ENCODE data around the gene PHACTR4. TPM values are rescaled to one million over a fixed set of nuclear protein-coding genes. Genes with fewer than 3 reads are reported as not detected.

Gene PHACTR4
- total and polyA plus RNA-seq, 2 experiments from 2014 or later, result 35.4 to 47.1 TPM

DNA sequence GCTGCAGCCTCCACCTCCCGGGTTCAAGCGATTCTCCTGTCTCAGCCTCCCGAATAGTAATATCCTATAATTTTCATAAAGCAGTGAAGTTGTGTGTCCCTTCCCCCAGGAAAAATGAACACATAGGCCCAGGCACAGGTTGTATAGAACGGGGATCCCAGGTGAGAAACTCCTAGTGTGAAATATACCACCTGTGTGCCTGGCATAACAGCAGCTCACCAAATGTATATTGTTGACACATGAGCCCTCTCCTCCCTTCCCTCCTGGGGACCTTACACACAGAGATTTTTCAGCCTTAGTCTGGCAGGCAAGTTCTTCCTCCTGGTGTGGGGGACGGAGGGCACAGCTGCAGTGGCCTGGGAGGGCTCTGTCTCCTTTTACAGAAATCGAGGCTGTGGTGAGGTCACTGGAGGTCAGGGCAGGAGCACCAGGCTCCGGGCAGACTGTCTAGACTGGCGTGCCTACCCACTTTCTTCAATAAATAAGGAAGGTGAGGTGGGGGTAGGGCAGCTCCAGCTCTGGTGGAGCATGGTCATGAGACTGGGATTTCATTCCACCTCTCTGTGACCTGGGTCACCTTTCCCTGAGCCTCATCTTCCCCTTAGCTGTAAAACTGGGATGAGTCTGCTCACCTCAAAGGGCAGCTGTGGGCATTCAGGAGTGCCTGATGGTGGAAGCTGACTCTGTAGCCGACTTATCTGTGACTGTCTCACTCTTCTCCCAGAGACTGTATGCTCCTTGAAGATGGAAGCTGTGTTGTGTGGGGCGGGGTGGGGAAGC is 150.6 kb downstream of the PHACTR4 start:
- Histone ChIP-seq H3K4me3 (no peak overlapping the region; the same call in 1 of the 2 replicates), H3K79me2 (replicated peaks; ENCODE audit: insufficient read depth) (peaks cover 66% of the 10 kb centered on the region), H3K27me3 (ENCODE audit: insufficient read depth) (no peaks in the 10 kb centered on the region), H3K4me2 (no peak overlapping the region), H3K27ac (ENCODE audit: low read depth) (no peak overlapping the region), H2AFZ (no peak overlapping the region), H4K20me1 (replicated peaks; ENCODE audit: insufficient read depth) (peaks cover 33% of the 10 kb centered on the region), H3K4me1 (ENCODE audit: insufficient read depth) (peaks cover 27% of the 10 kb centered on the region), H3K9me2 (ENCODE audit: insufficient read depth) (no peaks in the 10 kb centered on the region), H3F3A (replicated peaks; ENCODE audit: low read depth) (peaks cover 37% of the 10 kb centered on the region), H3K36me3 (ENCODE audit: insufficient read depth) (peaks cover 8% of the 10 kb centered on the region)
- ATAC-seq, result no peak
- Mint-ChIP-seq H3K27ac (0 out of 2 replicates have a peak overlapping the region, but pooled peaks have one; percentile 57), H3K36me3 (ENCODE audit: low read depth) (peaks cover 42% of the 10 kb centered on the region), H3K9me3 (peaks cover 2% of the 10 kb centered on the region; the same call in 1 of the 3 replicates), H3K4me3 (peak overlapping the region; percentile 62), H3K4me1 (peaks cover 51% of the 10 kb centered on the region), H3K27me3 (ENCODE audit: insufficient read depth, low read depth, poor library complexity) (peaks cover 22% of the 10 kb centered on the region)
- DNase-seq (ENCODE audit: low spot score), result no peak
- TF ChIP-seq JUNB (IDR thresholded peaks at IDR 0.05; ENCODE audit: unreplicated experiment) (no peak), NANOG (IDR thresholded peaks at IDR 0.05; ENCODE audit: borderline replicate concordance) (no peak), EZH2 (IDR thresholded peaks at IDR 0.05; ENCODE audit: low read depth, unreplicated experiment) (no peak), POLR2AphosphoS5 (IDR thresholded peaks at IDR 0.05; ENCODE audit: low read depth) (no peak), CREB1 (CRISPR knock-in tag; IDR thresholded peaks at IDR 0.05; ENCODE audit: low read depth) (no peak), ZNF114 (CRISPR knock-in tag; IDR thresholded peaks at IDR 0.05) (no peak), EZH2phosphoT487 (IDR thresholded peaks at IDR 0.05; ENCODE audit: unreplicated experiment) (no peak)
- TF ChIP-seq, protein P1, sequence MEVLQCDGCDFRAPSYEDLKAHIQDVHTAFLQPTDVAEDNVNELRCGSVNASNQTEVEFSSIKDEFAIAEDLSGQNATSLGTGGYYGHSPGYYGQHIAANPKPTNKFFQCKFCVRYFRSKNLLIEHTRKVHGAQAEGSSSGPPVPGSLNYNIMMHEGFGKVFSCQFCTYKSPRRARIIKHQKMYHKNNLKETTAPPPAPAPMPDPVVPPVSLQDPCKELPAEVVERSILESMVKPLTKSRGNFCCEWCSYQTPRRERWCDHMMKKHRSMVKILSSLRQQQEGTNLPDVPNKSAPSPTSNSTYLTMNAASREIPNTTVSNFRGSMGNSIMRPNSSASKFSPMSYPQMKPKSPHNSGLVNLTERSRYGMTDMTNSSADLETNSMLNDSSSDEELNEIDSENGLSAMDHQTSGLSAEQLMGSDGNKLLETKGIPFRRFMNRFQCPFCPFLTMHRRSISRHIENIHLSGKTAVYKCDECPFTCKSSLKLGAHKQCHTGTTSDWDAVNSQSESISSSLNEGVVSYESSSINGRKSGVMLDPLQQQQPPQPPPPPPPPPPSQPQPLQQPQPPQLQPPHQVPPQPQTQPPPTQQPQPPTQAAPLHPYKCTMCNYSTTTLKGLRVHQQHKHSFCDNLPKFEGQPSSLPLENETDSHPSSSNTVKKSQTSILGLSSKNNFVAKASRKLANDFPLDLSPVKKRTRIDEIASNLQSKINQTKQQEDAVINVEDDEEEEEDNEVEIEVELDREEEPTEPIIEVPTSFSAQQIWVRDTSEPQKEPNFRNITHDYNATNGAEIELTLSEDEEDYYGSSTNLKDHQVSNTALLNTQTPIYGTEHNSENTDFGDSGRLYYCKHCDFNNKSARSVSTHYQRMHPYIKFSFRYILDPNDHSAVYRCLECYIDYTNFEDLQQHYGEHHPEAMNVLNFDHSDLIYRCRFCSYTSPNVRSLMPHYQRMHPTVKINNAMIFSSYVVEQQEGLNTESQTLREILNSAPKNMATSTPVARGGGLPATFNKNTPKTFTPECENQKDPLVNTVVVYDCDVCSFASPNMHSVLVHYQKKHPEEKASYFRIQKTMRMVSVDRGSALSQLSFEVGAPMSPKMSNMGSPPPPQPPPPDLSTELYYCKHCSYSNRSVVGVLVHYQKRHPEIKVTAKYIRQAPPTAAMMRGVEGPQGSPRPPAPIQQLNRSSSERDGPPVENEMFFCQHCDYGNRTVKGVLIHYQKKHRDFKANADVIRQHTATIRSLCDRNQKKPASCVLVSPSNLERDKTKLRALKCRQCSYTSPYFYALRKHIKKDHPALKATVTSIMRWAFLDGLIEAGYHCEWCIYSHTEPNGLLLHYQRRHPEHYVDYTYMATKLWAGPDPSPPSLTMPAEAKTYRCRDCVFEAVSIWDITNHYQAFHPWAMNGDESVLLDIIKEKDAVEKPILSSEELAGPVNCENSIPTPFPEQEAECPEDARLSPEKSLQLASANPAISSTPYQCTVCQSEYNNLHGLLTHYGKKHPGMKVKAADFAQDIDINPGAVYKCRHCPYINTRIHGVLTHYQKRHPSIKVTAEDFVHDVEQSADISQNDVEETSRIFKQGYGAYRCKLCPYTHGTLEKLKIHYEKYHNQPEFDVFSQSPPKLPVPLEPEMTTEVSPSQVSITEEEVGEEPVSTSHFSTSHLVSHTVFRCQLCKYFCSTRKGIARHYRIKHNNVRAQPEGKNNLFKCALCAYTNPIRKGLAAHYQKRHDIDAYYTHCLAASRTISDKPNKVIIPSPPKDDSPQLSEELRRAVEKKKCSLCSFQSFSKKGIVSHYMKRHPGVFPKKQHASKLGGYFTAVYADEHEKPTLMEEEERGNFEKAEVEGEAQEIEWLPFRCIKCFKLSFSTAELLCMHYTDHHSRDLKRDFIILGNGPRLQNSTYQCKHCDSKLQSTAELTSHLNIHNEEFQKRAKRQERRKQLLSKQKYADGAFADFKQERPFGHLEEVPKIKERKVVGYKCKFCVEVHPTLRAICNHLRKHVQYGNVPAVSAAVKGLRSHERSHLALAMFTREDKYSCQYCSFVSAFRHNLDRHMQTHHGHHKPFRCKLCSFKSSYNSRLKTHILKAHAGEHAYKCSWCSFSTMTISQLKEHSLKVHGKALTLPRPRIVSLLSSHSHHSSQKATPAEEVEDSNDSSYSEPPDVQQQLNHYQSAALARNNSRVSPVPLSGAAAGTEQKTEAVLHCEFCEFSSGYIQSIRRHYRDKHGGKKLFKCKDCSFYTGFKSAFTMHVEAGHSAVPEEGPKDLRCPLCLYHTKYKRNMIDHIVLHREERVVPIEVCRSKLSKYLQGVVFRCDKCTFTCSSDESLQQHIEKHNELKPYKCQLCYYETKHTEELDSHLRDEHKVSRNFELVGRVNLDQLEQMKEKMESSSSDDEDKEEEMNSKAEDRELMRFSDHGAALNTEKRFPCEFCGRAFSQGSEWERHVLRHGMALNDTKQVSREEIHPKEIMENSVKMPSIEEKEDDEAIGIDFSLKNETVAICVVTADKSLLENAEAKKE (CRISPR knock-in tag; IDR thresholded peaks at IDR 0.05), result no peak
- TF ChIP-seq, protein P2, sequence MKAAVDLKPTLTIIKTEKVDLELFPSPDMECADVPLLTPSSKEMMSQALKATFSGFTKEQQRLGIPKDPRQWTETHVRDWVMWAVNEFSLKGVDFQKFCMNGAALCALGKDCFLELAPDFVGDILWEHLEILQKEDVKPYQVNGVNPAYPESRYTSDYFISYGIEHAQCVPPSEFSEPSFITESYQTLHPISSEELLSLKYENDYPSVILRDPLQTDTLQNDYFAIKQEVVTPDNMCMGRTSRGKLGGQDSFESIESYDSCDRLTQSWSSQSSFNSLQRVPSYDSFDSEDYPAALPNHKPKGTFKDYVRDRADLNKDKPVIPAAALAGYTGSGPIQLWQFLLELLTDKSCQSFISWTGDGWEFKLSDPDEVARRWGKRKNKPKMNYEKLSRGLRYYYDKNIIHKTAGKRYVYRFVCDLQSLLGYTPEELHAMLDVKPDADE (IDR thresholded peaks at IDR 0.05), result no peak
- TF ChIP-seq, protein P3, sequence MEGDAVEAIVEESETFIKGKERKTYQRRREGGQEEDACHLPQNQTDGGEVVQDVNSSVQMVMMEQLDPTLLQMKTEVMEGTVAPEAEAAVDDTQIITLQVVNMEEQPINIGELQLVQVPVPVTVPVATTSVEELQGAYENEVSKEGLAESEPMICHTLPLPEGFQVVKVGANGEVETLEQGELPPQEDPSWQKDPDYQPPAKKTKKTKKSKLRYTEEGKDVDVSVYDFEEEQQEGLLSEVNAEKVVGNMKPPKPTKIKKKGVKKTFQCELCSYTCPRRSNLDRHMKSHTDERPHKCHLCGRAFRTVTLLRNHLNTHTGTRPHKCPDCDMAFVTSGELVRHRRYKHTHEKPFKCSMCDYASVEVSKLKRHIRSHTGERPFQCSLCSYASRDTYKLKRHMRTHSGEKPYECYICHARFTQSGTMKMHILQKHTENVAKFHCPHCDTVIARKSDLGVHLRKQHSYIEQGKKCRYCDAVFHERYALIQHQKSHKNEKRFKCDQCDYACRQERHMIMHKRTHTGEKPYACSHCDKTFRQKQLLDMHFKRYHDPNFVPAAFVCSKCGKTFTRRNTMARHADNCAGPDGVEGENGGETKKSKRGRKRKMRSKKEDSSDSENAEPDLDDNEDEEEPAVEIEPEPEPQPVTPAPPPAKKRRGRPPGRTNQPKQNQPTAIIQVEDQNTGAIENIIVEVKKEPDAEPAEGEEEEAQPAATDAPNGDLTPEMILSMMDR (conservative IDR thresholded peaks at IDR 0.05; ENCODE audit: low read depth in 2 of 2), result no peak
- TF ChIP-seq, protein P4, sequence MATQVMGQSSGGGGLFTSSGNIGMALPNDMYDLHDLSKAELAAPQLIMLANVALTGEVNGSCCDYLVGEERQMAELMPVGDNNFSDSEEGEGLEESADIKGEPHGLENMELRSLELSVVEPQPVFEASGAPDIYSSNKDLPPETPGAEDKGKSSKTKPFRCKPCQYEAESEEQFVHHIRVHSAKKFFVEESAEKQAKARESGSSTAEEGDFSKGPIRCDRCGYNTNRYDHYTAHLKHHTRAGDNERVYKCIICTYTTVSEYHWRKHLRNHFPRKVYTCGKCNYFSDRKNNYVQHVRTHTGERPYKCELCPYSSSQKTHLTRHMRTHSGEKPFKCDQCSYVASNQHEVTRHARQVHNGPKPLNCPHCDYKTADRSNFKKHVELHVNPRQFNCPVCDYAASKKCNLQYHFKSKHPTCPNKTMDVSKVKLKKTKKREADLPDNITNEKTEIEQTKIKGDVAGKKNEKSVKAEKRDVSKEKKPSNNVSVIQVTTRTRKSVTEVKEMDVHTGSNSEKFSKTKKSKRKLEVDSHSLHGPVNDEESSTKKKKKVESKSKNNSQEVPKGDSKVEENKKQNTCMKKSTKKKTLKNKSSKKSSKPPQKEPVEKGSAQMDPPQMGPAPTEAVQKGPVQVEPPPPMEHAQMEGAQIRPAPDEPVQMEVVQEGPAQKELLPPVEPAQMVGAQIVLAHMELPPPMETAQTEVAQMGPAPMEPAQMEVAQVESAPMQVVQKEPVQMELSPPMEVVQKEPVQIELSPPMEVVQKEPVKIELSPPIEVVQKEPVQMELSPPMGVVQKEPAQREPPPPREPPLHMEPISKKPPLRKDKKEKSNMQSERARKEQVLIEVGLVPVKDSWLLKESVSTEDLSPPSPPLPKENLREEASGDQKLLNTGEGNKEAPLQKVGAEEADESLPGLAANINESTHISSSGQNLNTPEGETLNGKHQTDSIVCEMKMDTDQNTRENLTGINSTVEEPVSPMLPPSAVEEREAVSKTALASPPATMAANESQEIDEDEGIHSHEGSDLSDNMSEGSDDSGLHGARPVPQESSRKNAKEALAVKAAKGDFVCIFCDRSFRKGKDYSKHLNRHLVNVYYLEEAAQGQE (IDR thresholded peaks at IDR 0.05; ENCODE audit: unreplicated experiment), result no peak

Measured in GM23338 (cell line).